Bronchial epithelial cell (primary cell): Measurements from ENCODE around the gene MSMB. TPM values are rescaled to one million over a fixed set of nuclear protein-coding genes. Genes with fewer than 3 reads are reported as not detected.

Experiments
- DNase-seq: peaks from one replicate; pipeline ENCODE4 v3.0.0-alpha.2; 2010; ENCODE audit warnings: low read depth
- FAIRE-seq: peaks from 2 replicates; lab custom pipeline; 2011; peaks lifted over from hg19 to GRCh38; lab: Jason Lieb, UNC
- H3K27me3 ChIP-seq: 2 replicates; pipeline ENCODE4 v1.5.1; 2011; ENCODE audit warnings: low read length; ENCODE audit not compliant: control insufficient read depth, insufficient read depth
- H3K36me3 ChIP-seq: 2 replicates; pipeline ENCODE4 v1.5.1; 2011; ENCODE audit warnings: low read length; ENCODE audit not compliant: control insufficient read depth, insufficient read depth
- H3K4me3 ChIP-seq: 2 replicates; pipeline ENCODE4 v1.5.1; 2011; ENCODE audit warnings: mild to moderate bottlenecking, low read depth, low read length, control low read depth
- total RNA-seq: library from RNA; depleted of rRNA; stranded (reverse); fragments of >200 nt; gene quantifications from 2 replicates; pipeline ENCODE4 v1.2.1, GENCODE V29; 2014
- TF ChIP-seq, protein P1 (sequence below): IDR thresholded peaks from 2 replicates; pipeline ENCODE4 v1.5.1; 2011; ENCODE audit warnings: mild to moderate bottlenecking, moderate library complexity, low read length, control low read depth, inconsistent platforms; ENCODE audit not compliant: insufficient read depth, severe bottlenecking

The MSMB gene
- total RNA-seq, 1 donor from 2014 or later = 1.1 TPM

- Histone ChIP-seq H3K4me3 (no peak overlapping the region), H3K36me3 (peaks cover 20% of the 10 kb centered on the region), H3K27me3 (no peaks in the 10 kb centered on the region)
- no peak for DNase-seq
- FAIRE-seq = no peak
- TF ChIP-seq, protein P1, sequence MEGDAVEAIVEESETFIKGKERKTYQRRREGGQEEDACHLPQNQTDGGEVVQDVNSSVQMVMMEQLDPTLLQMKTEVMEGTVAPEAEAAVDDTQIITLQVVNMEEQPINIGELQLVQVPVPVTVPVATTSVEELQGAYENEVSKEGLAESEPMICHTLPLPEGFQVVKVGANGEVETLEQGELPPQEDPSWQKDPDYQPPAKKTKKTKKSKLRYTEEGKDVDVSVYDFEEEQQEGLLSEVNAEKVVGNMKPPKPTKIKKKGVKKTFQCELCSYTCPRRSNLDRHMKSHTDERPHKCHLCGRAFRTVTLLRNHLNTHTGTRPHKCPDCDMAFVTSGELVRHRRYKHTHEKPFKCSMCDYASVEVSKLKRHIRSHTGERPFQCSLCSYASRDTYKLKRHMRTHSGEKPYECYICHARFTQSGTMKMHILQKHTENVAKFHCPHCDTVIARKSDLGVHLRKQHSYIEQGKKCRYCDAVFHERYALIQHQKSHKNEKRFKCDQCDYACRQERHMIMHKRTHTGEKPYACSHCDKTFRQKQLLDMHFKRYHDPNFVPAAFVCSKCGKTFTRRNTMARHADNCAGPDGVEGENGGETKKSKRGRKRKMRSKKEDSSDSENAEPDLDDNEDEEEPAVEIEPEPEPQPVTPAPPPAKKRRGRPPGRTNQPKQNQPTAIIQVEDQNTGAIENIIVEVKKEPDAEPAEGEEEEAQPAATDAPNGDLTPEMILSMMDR = no peak
These were observed 31.9 kb downstream of the MSMB start for GRCh38 chr10:46014206-46014605.

- no peak for DNase-seq
- no peak for FAIRE-seq
- TF ChIP-seq, protein P1 = no peak
- Histone ChIP-seq H3K27me3 (no peaks in the 10 kb centered on the region), H3K4me3 (no peak overlapping the region), H3K36me3 (peaks cover 22% of the 10 kb centered on the region)
These were observed 33.3 kb downstream of the MSMB start for GRCh38 chr10:46012746-46013145.

DNA sequence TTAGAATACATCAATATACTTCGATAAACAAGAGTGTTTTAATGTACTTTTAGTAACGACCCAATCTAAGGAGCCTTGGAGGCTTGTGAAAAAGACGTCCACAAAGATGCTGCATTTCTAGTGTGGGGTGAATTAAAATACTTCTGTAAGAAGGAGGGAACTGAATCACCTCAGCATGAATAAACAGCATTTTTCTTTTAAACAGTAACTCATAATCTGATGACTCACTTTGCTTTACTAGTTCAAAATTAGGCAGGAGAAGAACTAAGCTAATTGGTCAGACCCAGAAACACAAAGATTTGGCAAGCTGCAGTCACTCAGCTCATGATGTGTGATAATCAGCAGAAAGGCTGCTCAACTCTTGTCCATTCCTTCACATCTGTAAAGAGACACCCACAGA is 39.9 kb downstream of the MSMB start:
- H3K4me3 ChIP-seq = no peak overlapping the region
- H3K27me3 ChIP-seq = no peaks in the 10 kb centered on the region
- H3K36me3 ChIP-seq = peaks cover 17% of the 10 kb centered on the region
- FAIRE-seq = no peak
- DNase-seq = peak; percentile 78
- TF ChIP-seq, protein P1 = no peak

GRCh38 chr10:46005383-46005782 is 40.7 kb downstream of the MSMB start:
- Histone ChIP-seq H3K36me3 (peaks cover 18% of the 10 kb centered on the region), H3K27me3 (no peaks in the 10 kb centered on the region), H3K4me3 (no peak overlapping the region)
- FAIRE-seq (no peak), DNase-seq (no peak)
- TF ChIP-seq, protein P1 = no peak

DNA sequence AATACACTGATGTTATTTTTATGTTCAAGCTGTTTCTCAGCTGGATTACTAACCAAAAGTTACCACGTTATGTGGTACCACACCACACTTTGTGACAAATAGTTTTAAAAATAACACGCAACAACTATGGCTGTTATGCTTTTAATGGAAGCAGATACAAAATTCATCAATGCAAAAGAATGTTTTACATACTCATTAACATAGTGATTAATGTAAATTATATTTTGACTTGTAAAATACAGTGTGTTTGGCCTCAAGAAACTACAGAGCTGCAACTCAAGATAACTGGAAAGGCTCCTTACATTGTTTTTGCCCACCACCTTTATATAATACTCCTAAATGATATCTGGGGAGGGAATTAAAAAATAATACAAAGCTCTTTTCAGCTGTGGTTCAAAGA is 41.1 kb downstream of the MSMB start:
- TF ChIP-seq, protein P1 = no peak
- peaks cover 16% of the 10 kb centered on the region for H3K36me3 ChIP-seq

More for the DNA sequence above, 41.1 kb downstream of the MSMB start:
- H3K27me3 ChIP-seq = no peaks in the 10 kb centered on the region
- no peak for DNase-seq
- H3K4me3 ChIP-seq = no peak overlapping the region
- FAIRE-seq = no peak
